ENCODE measurements around the gene SLAMF9.

Gene SLAMF9

DNA sequence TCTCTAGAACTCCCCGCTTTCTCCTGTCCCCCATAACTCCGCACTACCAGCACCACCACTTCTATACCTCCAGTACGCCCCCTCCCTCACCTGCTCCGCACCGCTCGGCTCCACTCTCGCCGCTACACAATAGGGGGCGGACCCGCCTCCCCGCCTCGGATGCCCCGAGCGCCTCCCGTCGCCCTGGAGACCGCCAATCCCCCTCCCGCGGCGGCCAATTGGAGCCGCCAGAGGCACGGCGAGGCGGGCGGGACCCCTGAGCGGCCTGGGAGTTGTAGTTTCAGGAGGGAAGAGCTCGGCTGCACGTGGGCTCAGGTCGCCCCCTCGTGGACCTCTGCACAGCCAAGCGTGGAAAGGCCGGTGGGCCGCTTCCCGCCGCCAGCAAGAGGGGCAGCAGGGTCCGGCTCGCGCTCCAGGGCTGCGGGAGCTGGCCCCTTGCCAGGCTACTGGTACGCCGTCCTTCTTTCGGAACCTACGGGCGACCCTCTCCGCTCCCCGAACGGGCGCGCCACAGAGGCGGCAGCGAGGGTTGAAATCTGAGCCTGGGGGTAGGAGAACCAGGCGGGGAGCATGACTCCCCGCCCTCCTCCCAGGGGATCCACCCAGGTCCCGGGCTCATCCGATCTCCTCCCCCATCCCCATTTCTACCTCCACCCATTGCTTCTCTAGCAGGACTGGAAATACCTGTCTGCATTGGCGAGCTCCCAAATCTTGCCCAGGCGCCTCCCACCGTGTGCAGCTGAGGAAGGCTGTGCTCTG, 8.4 kb downstream of the SLAMF9 start, which contains the start of gene IGSF9:
Gene IGSF9, minus strand, starts transcription at position 131 of the 759 bp plus-strand sequence. CDS start 2,159 bp downstream, outside the sequence.
- DNase-seq, result peak; percentile 94

DNA sequence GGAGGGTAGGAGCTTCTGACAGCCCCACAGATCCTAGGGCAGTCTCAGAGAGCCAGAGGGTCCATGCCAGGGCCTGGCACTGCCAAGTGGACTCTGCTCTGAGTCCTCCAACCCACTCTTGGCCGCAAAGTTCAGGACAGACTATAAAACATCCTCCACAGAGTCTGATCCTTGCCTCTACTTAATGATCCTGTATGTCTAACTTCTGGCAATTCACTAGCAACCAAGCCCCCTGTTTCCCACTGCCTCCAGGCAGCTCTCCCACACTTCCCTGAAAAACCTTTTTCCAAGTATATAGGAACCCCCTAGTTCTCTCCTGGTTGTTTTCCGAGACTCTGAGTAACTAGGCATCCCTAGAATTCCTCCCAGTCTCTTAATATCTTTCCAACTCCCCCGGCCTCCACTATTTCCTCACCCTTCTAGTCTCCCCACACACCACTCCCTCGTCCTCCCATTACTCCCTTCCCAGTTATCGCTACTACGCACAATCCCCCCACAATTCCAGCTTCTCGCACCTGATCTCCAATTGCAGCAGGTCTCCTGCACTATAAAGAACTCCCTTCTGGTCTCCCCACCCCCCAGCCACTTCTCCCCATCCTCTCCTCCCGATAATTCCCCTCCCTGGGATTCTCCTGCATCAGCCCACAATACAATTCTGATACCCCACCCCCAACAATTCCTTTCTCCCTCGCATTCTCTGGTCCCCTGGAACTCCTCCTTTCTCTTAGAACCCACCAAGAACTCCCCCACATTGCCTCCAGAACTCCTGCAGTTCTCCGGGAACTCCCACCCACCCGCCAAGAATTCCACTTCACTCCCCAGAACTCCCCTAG, 9.2 kb downstream of the SLAMF9 start:
- peak; percentile 27 for DNase-seq

DNA sequence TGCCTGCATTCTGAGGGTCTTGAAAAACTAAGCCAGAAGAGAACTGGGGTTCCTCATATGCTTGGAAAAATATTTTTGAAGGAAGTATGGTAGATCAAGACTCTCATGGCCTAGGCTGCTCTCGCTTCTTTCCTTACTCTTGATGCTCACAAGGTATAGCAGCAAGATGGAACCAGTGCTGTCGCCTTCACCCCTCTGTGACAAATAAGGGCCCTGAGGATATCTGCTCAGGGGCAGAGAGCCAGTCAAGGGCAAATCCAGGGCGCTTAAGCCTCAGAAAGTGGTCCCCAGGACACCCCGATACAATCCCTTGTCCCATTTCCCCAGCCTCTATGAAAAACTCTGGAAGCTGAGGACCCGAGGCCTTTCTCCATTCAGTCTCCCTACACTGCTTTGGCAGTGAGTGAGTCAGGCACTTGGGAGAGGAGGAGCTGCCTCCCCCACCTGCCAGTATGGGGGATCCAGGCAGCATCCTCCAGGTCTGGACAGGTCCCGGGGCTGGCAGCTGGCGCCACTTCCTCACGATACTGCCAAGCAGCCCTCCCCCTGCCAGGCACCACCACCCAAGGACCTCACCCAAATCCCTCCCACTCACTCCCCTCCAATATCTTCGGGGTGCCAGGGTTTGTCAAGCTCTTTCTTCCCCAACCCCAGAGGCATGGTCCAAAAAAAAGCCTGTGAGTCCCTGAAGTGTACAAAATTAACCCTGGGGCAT, 10.0 kb downstream of the SLAMF9 start:
- peak; percentile 80 for DNase-seq

DNA sequence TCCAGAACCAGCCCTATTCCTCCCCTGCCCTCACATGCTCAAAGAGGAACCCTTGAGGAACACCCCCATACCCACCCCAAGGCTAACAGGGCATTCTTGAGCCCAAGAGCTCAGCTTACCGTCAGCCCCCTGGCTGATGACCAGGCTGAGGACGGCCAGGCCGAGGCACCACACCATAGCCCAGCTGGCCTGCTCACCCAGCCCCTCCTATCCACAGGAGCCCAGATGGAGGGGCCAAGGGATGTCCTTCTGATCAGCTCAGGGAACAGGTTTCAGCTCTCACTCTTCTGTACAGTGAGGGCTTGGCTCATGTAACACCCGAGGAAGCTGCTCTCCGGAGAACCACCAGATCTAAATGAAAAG, 10.8 kb downstream of the SLAMF9 start:
- DNase-seq, result no peak

DNA sequence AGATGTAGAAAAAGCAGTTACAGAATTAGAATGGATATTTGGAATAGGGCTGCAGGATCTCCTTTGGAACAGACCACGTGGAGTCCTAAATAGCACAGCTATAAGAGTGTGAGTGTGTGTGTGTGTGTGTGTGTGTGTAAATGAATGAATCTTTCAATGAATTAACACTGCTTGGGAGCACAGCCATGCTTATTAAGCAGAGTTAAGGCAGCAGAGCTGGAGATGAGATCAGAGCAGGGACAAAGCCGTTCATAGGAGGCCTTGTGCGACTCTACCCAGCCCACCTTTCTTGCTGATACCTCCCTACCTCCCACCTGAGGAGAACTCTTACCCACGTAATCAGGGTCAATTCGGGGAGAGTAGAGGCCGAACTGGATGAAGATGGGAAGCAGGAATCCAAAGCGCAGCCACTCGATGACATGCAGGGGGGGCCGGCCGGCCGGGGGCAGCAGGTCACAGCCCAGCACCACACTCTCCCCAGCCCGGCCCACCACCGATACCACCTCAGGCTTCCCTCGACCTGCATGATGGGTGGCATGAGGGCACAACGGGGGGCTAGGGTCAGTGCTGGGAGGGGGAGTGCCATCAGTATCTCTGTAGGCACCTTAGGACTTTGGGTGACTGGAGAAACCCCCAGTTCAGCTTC, 11.3 kb downstream of the SLAMF9 start:
- no peak for DNase-seq

DNA sequence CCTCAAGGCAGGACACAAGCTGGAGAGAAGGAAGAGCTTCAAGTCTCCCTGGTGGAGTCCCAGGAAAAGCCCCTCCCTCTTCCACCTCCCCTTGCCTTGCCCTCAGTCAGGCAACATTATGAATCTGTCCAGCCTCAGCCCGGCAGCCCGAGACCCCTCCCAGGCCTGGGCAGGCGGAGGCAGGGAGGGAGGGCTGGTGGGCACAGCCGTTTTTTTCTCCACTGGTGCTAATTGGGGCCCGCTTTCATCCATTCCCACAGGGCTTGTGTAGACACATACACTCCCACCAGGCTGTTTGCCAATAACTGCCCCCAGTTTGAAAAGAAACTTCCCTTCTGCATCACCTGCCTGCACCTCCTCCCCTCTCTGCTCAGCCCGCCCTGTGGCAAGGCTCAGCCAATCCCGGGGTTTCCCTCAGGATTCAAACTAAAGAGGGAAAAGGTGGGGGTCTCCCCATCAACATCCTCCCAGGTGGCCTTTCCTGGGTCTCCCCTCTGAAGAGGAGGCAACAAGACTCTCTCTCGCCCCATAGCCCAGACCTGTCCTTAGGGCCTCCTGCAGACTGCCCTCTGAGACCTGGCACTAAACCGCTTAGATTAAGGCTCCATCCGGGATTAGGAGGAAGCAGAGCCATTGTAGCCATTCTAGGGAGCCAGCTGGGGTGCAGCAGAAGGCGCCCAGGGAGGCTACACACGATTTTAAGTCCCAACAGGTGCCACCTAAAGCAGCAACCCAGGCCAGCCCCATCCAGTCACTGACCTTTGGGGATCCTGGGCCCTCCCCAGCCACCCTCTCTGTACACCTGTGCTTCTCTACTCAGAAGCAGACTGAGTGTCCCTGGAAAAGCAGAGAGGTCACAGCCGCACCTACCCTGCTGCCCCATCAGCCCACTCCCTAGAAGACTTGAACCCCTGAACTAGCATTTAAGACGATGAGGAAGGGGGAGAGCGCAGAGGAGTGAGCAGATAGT, 12.2 kb downstream of the SLAMF9 start:
- no peak for DNase-seq

DNA sequence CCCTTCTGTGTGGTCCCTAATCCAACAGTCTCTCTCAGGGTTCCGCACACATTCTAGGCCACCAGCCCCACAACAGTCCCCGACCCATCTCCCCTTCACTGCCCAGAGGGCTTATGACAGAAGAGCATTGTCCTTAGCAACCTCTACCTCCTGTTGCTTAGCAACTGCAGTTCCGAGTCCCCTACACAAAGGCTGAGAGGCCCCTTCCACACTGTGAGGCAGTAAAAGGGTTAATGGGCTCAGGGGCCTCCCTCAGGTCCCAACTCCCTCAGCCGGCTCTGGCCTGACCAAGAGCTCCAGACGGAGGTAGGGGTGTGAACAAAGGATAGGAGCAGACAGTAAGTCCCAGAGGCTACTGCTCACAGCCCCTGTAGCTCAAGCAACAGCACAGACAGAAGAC, 12.9 kb downstream of the SLAMF9 start:
- DNase-seq, result no peak

DNA sequence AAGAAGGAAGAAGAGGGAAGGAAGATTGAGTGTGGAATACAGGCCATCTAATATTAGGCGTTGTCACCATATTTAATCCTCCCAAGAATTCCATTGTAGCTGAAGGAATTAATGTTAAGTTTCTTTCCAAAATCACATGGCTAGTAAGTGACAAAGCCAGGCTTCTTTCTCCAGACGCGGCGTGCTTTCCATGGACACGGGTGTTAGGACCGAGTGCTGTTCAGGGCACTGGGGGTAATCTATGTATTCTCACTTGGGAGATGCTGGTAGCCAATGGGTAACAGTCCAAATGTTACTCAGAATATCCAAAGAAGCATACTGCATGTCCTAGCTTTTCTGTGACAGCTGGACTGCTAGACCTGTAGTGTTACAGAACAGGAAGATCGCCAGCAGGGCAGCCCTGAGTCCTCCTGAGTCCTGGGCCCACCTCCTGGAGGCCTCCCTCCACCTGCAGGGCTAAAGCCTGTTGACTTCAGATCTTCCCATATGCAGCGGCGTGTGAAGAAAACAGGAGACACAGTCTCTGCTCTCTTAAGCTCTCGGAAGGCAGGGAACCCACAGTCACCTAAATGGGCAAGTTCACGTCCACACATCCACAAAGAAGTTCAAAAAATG, 13.9 kb downstream of the SLAMF9 start:
- no peak for DNase-seq

DNA sequence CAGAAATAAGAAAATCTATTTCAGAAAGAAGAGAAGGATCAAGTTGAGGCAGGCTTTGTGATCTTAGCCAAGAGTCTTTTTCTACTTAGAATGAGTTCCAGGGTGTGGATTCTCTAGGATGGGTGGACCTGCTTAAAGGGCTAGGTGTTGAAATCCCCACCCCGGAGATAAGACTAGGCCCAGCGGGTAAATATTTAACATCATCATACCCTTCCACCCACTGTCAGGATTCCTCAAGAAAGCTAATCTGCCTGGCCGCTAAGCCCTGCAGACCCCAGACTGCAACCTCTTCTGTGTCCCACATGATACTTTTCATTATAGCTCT, 14.4 kb downstream of the SLAMF9 start:
- DNase-seq, result no peak

DNA sequence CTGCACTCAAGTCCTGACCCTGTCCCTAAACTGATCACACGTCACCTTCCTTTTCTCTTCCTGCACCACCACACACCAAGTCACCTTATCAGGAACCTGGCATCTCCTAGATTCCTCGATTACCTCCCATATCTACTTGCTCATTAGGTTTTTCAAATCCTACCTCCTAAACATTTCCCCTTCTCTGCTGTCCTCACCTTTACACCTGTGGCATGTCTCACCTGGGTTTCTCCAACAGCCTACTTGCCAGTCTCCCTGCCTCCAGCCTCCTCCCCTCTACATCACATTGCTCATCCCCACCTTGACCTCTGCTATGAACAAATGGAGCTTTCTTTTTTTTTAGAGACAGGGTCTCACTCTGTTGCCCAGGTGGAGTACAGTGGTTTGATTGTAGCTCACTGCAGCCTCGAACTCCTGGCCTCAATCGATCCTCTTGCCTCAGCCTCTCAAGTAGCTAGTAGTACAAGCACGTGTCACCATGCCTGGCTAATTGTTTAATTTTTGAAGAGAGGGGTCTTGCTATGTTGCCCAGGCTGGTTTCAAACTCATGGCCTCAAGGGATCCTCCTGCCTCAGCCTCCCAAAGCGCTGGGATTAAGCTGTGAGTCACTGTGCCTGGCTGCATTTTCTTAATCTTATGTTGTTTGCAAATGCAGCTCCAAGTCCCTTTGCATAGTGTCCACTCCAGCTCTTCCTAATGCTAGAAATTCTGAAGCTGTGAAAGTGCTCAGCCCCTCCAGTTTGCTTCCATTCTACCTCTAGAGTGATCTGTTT, 14.9 kb downstream of the SLAMF9 start:
- no peak for DNase-seq

DNA sequence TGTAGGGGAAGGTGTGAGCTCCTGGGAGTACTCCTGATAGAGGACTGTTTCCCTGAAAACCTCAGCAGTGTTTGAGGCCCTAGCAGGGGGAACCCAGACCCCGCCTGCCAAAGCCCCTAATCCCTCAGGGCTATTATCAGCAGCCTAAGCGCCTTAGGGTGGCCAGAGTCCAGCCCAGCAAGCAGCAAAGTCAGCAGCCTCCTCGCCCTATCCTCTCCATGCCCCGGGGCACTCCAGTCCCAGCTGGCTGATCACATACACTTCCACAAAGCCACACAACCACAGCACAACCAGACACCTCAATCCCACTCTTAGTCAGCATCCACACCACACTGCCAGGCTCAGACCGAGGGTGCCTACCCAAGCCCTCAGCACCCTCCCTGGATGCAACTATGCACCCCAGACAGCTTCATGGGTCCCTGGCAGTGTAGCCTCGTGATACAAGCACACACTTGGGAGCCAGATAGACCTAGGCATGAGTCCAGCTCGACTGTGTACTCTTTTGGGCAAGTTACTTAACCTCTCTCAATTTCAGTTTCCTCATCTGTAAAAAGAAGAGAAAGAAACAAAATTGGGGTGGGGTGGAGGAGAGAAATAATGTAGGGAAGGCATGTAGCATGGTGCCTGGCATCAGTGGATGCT, 15.7 kb downstream of the SLAMF9 start:
- DNase-seq, result no peak

DNA sequence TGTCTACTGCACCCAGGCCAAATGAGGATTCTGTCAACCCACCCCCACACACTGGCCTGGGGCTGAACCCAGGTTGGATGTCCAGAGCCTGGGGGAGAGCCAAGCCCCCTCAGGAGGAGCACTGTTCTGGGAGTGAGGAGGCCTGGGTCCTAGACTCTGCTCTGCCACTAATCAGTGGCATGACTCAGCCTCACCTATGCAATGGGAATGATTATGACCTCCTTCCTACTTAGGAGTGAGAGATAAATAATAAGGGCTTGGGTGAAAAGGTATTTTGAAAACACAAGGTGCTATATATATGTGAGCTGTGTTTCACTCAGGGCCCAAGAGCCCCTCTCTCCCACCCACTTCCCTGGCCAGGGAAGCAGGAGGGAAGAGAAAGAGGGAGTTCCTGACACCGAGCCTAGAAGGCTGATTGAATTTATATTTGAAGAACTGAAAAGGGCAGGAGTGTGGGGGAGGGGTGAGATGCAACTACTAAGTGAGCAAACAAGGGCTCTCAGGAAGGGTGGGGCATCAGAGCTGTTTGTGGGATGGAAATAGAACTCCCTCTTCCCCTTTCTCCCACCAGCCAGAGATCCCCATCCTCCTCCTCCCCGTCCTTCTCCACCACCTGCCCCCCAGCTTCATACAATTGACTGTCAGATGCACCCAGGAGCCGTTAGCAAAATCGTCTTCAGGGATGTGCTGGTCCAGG, 16.8 kb downstream of the SLAMF9 start:
- no peak for DNase-seq

DNA sequence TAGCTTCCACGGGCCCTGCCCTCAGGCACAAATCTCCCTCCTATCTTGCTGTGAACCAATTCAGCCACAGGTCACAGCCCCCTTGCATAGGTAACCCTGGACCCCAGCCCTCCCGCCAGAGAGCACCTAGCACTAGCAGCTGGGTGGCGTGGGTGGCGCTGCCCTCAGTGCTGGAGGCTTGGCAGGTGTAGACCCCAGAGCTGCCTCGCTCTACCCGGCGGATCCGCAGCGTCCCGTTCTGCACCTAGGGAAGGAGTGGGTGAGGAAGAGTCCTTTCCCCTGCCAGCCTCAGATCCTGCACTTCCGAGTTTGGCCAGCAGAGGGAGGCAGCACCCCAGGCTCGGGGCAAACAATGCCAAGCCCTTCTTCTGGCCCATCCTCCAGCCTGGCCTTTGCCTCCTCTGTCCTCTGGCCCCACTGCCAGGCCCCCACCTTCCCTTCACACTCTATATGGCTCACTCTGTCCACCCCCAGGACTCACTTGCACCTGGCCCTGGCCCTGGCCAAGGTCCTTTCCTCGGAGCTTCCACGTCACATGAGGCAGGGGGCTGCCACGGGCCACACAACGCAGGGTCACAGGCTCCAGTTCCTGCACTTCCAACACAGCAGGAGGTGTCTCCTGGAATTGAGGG, 17.6 kb downstream of the SLAMF9 start:
- no peak for DNase-seq

DNA sequence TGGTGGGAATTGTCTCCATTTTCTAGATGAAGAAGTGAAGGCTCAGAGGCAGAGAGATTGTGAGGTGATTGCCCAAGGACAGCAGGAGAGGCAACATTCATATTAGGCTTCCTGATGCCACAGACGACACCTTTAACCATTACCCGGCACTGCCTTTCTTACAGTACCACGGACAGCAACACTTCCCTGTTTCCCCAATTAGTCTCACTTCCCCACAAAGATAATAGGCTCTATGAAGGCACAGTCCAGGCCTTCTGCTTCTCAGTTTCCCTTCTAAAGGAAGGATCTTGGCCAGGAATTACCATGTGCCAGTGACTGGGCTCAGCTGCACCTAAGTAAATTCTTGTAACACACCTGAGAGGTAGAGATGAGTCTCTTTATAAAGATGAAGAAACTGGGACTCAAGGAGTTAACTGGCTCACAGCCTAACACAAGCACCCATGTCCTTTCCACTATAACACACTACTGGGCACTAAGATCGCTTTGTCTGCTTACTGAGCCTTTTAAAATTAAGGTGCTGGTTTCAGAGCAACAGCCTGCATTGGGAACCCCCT, 18.2 kb downstream of the SLAMF9 start:
- DNase-seq, result no peak

DNA sequence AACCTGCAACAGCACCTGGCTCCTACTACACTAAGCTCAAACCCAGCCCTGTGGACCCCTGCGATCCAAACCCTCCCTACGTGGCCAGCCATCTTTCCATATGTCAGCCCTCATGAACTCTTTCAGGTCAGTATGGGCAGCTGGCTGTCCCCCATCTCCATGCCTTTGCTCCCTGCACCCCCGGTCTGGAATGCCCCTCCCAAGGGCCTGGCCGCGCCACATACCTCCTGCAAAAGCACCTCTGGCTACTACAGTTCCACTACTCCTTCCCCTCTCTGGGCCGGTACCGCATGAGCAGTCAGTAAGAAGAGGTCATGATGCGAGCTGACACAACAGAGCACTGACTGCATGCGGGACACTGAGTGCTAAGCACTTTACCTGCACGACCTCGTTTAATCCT, 18.7 kb downstream of the SLAMF9 start:
- DNase-seq, result no peak

DNA sequence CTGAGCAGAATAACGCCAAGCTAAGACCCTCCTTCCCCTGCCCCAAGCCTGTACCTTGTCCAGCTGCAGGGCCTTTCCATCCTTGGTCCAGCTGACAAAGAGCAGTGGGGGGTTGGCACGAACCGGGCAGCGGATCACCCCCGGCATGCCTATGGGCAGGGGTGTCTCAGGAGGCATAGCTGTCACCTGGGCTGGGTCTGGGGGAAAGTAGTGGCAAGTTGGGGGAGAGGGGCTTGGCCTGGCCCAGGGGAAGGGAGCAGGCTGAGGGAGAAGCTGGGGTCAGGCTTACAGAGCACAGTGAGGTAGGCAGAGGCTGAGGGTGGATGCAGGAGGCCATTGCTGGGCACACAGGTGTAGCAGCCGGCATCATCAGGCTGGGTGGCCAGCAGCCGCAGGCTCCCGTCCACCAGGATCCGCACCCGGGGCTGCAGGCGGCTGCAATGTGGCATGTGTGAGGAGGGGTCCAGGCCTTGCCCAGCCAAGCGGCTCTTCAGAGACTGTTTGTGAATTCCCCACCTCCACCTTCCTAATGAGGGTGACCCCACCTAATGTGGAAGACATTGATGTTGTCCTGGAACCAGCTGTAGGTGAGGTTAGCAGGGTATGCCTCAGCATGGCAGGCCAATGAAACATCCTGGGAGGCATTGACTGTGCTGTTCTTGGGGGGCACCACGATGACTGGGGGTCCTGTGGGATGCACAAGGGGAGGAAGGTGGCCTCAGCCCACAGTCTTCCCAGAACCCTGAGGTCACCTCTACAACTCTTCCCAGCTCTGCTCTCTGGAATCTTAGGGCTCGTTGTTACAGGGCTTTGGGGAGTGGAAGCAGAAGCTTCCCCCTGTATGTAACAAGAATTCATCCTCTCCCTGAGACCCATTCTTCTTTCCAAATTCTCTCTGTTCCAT, 19.6 kb downstream of the SLAMF9 start:
- DNase-seq, result no peak

DNA sequence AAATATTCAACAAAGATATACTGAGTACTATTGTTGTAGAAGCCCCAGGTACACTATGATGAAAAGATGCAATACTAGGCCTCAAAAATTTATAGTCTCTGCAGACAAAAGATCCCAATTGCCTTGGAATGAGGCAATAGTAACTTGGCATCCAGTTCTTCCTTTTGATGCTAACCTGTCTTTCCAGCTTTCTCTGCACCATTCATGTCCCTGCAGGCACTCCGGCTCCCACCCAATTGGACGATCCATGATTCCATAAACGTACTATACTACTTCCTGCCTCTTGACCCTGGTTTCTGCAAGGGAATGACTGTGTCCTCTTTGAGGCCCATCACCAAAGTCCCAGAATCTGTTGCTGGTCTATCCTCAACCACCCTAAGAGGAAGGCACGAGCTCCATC, 20.7 kb downstream of the SLAMF9 start:
- no peak for DNase-seq

All from NCI-H2171 (cell line).